Measurements from ENCODE around the gene DNASE1L1. TPM values are rescaled to one million over a fixed set of nuclear protein-coding genes. Genes with fewer than 3 reads are reported as not detected.

The DNASE1L1 gene
- total RNA-seq = 13.5 and 13.8 TPM in 2 replicates

GRCh38 chrX:154409222-154409871, at the start of gene DNASE1L1:
TSS of gene DNASE1L1 (minus strand) at chrX:154409254. CDS start at chrX:154405568, 3,686 bp downstream.
- no peaks in the 10 kb centered on the region for H3K27me3 Mint-ChIP-seq
- peaks cover 6% of the 10 kb centered on the region for H3K36me3 Mint-ChIP-seq (ENCODE audit: low read depth)
- H3K4me1 Mint-ChIP-seq = peaks cover 11% of the 10 kb centered on the region
- H3K4me3 Mint-ChIP-seq = peak within 1 kb of the TSS; percentile 77
- intact Hi-C loops (cut with micrococcal nuclease) = no loop called here
- no peaks in the 10 kb centered on the region for H3K9me3 Mint-ChIP-seq
- peak within 1 kb of the TSS; percentile 66 for H3K27ac Mint-ChIP-seq
- DNase-seq = peak; percentile 69

- intact Hi-C loops (cut with micrococcal nuclease) = loop anchor here (1.0 kb wide), 1 partner anchor 21 kb away; the partner anchor contains the start of gene LAGE3
Measured at GRCh38 chrX:154458116-154458953, 49.3 kb upstream of the DNASE1L1 start, which contains the start of gene PLXNA3. TSS of gene PLXNA3 (plus strand) at chrX:154458281. CDS start at chrX:154460184, 1,903 bp downstream.

GRCh38 chrX:154457491-154458115, 48.5 kb upstream of the DNASE1L1 start:
- DNase-seq = peak; percentile 87
- intact Hi-C loops (cut with micrococcal nuclease) = loop anchor here (1.0 kb wide), 1 partner anchor 22 kb away; the partner anchor contains the start of gene LAGE3
- H3K36me3 Mint-ChIP-seq (ENCODE audit: low read depth) = peaks cover 22% of the 10 kb centered on the region
- H3K9me3 Mint-ChIP-seq = no peaks in the 10 kb centered on the region
- H3K27me3 Mint-ChIP-seq = no peaks in the 10 kb centered on the region
- peaks cover 6% of the 10 kb centered on the region for H3K4me1 Mint-ChIP-seq
- peak overlapping the region; percentile 93 for H3K4me3 Mint-ChIP-seq
- H3K27ac Mint-ChIP-seq = peak overlapping the region; percentile 96

More at GRCh38 chrX:154458116-154458953, 49.3 kb upstream of the DNASE1L1 start, which contains the start of gene PLXNA3:
- peak within 1 kb of the TSS; percentile 96 for H3K27ac Mint-ChIP-seq
- no peaks in the 10 kb centered on the region for H3K27me3 Mint-ChIP-seq
- H3K4me1 Mint-ChIP-seq = peaks cover 6% of the 10 kb centered on the region
- peaks cover 15% of the 10 kb centered on the region for H3K36me3 Mint-ChIP-seq (ENCODE audit: low read depth)
- H3K9me3 Mint-ChIP-seq = no peaks in the 10 kb centered on the region
- H3K4me3 Mint-ChIP-seq = peak within 1 kb of the TSS; percentile 93
- peak; percentile 89 for DNase-seq

GRCh38 chrX:154452823-154453222, 43.8 kb upstream of the DNASE1L1 start:
- no peak overlapping the region for H3K4me3 Mint-ChIP-seq
- H3K4me1 Mint-ChIP-seq = peaks cover 4% of the 10 kb centered on the region
- peaks cover 23% of the 10 kb centered on the region for H3K36me3 Mint-ChIP-seq (ENCODE audit: low read depth)
- H3K27ac Mint-ChIP-seq = no peak overlapping the region
- no peaks in the 10 kb centered on the region for H3K27me3 Mint-ChIP-seq
- DNase-seq = no peak
- intact Hi-C loops (cut with micrococcal nuclease) = no loop called here
- H3K9me3 Mint-ChIP-seq = no peaks in the 10 kb centered on the region

- no peaks in the 10 kb centered on the region for H3K9me3 Mint-ChIP-seq
- no peaks in the 10 kb centered on the region for H3K27me3 Mint-ChIP-seq
- H3K36me3 Mint-ChIP-seq (ENCODE audit: low read depth) = peaks cover 31% of the 10 kb centered on the region
- no peak overlapping the region for H3K4me3 Mint-ChIP-seq
- DNase-seq = no peak
- no peaks in the 10 kb centered on the region for H3K4me1 Mint-ChIP-seq
- H3K27ac Mint-ChIP-seq = no peak overlapping the region
- intact Hi-C loops (cut with micrococcal nuclease) = no loop called here
Measured at GRCh38 chrX:154450312-154450711, 41.3 kb upstream of the DNASE1L1 start.

GRCh38 chrX:154449618-154450017, 40.6 kb upstream of the DNASE1L1 start:
- H3K9me3 Mint-ChIP-seq = no peaks in the 10 kb centered on the region
- intact Hi-C loops (cut with micrococcal nuclease) = no loop called here
- H3K4me3 Mint-ChIP-seq = no peak overlapping the region
- H3K27me3 Mint-ChIP-seq = no peaks in the 10 kb centered on the region
- no peak for DNase-seq
- H3K36me3 Mint-ChIP-seq (ENCODE audit: low read depth) = peaks cover 29% of the 10 kb centered on the region
- no peak overlapping the region for H3K27ac Mint-ChIP-seq
- no peaks in the 10 kb centered on the region for H3K4me1 Mint-ChIP-seq

GRCh38 chrX:154448484-154448883, 39.4 kb upstream of the DNASE1L1 start:
- intact Hi-C loops (cut with micrococcal nuclease) = no loop called here
- Mint-ChIP-seq H3K4me3 (no peak overlapping the region), H3K9me3 (no peaks in the 10 kb centered on the region), H3K4me1 (peaks cover 2% of the 10 kb centered on the region), H3K36me3 (ENCODE audit: low read depth) (peaks cover 23% of the 10 kb centered on the region), H3K27ac (no peak overlapping the region), H3K27me3 (no peaks in the 10 kb centered on the region)
- DNase-seq = no peak

- H3K27me3 Mint-ChIP-seq = no peaks in the 10 kb centered on the region
- no peaks in the 10 kb centered on the region for H3K9me3 Mint-ChIP-seq
- peak overlapping the region; percentile 48 for H3K27ac Mint-ChIP-seq
- no peak overlapping the region for H3K4me3 Mint-ChIP-seq
- DNase-seq = no peak
- H3K36me3 Mint-ChIP-seq (ENCODE audit: low read depth) = peaks cover 19% of the 10 kb centered on the region
- H3K4me1 Mint-ChIP-seq = peaks cover 6% of the 10 kb centered on the region
- intact Hi-C loops (cut with micrococcal nuclease) = no loop called here
Measured at GRCh38 chrX:154446430-154446829, 37.4 kb upstream of the DNASE1L1 start.

- Mint-ChIP-seq H3K36me3 (ENCODE audit: low read depth) (peaks cover 22% of the 10 kb centered on the region), H3K27me3 (no peaks in the 10 kb centered on the region), H3K4me1 (peaks cover 8% of the 10 kb centered on the region), H3K4me3 (peak overlapping the region; percentile 52), H3K27ac (peak overlapping the region; percentile 48), H3K9me3 (no peaks in the 10 kb centered on the region)
- no peak for DNase-seq
- intact Hi-C loops (cut with micrococcal nuclease) = no loop called here
Measured at GRCh38 chrX:154445776-154446175, 36.7 kb upstream of the DNASE1L1 start.

GRCh38 chrX:154444755-154445246, 35.7 kb upstream of the DNASE1L1 start:
- no peak for DNase-seq
- Mint-ChIP-seq H3K4me3 (peak overlapping the region; percentile 55), H3K36me3 (ENCODE audit: low read depth) (peaks cover 25% of the 10 kb centered on the region), H3K27ac (no peak overlapping the region), H3K9me3 (no peaks in the 10 kb centered on the region), H3K27me3 (no peaks in the 10 kb centered on the region), H3K4me1 (peaks cover 8% of the 10 kb centered on the region)
- intact Hi-C loops (cut with micrococcal nuclease) = loop anchor here (1.0 to 5.0 kb wide), 2 partner anchors 14 to 32 kb away; partner anchors contain the start of gene LAGE3

GRCh38 chrX:154443992-154444754, 35.1 kb upstream of the DNASE1L1 start, which contains the start of gene FAM50A:
TSS of gene FAM50A (plus strand) at chrX:154444141. CDS start at chrX:154444236, 95 bp downstream.
- Mint-ChIP-seq H3K4me1 (peaks cover 8% of the 10 kb centered on the region), H3K27ac (peak within 1 kb of the TSS; percentile 80), H3K9me3 (no peaks in the 10 kb centered on the region), H3K36me3 (ENCODE audit: low read depth) (peaks cover 25% of the 10 kb centered on the region), H3K4me3 (peak within 1 kb of the TSS; percentile 80), H3K27me3 (no peaks in the 10 kb centered on the region)
- intact Hi-C loops (cut with micrococcal nuclease) = loop anchor here (1.0 to 5.0 kb wide), 2 partner anchors 15 to 33 kb away; partner anchors contain the start of gene LAGE3
- peak; percentile 93 for DNase-seq

GRCh38 chrX:154443479-154443910, 34.4 kb upstream of the DNASE1L1 start:
- Mint-ChIP-seq H3K9me3 (no peaks in the 10 kb centered on the region), H3K4me3 (peak overlapping the region; percentile 80), H3K27ac (peak overlapping the region; percentile 80), H3K4me1 (peaks cover 10% of the 10 kb centered on the region), H3K36me3 (ENCODE audit: low read depth) (peaks cover 26% of the 10 kb centered on the region), H3K27me3 (no peaks in the 10 kb centered on the region)
- DNase-seq = no peak
- intact Hi-C loops (cut with micrococcal nuclease) = loop anchor here (5.0 kb wide), 1 partner anchor 34 kb away; the partner anchor contains the start of gene LAGE3

Measured in activated CD4-positive, alpha-beta T cell treated with anti-CD3 and anti-CD28 coated beads, Interleukin-2, amount 10 ng/mL, durations not matched to agents 24 days and 14 days (primary cell).